SU-DHL-6 (cell line): ENCODE measurements around the gene STK11.

Experiments
- H2AFZ ChIP-seq: fragments of 200-600 bp; sonication (generic); 2 replicates; pipeline ENCODE4 v1.6.1; 2014; ENCODE audit warnings: low read depth, mild to moderate bottlenecking, moderate library complexity, mixed read lengths, antibody characterized with exemption, low read length; ENCODE audit not compliant: severe bottlenecking
- H3F3A ChIP-seq: fragments of 200-600 bp; shearing (Covaris generic); 2 replicates; pipeline ENCODE4 v1.6.0; 2016; ENCODE audit warnings: antibody characterized with exemption, mild to moderate bottlenecking; ENCODE audit not compliant: insufficient read depth
- H3K27ac ChIP-seq: fragments of 200-600 bp; sonication (generic); 2 replicates; pipeline ENCODE4 v1.5.1; 2016; ENCODE audit warnings: low read depth, mild to moderate bottlenecking, low read length, moderate library complexity, mixed read lengths
- H3K27me3 ChIP-seq: fragments of 200-600 bp; sonication (generic), shearing (Covaris generic); 2 replicates; pipeline ENCODE4 v1.6.0; 2014; ENCODE audit warnings: mild to moderate bottlenecking, low read length
- H3K36me3 ChIP-seq: fragments of 200-600 bp; sonication (generic); 2 replicates; pipeline ENCODE4 v1.6.1; 2014; ENCODE audit warnings: mild to moderate bottlenecking, low read length, mixed read lengths
- H3K4me2 ChIP-seq: fragments of 300-600, 200-600 bp; shearing (Covaris generic), sonication (generic); 2 replicates; pipeline ENCODE4 v1.6.0; 2014; ENCODE audit warnings: low read length, low read depth, mild to moderate bottlenecking; ENCODE audit not compliant: poor library complexity, severe bottlenecking
- H3K4me3 ChIP-seq: fragments of 200-600 bp; sonication (generic); 2 replicates; pipeline ENCODE4 v1.5.1; 2014; ENCODE audit warnings: antibody characterized with exemption, low read length, mild to moderate bottlenecking, mixed read lengths; ENCODE audit not compliant: insufficient read depth, poor library complexity, severe bottlenecking
- H3K79me2 ChIP-seq: fragments of 200-600 bp; sonication (generic); 2 replicates; pipeline ENCODE4 v1.6.1; 2014; ENCODE audit warnings: mild to moderate bottlenecking, low read length, moderate library complexity; ENCODE audit not compliant: insufficient read depth
- H3K9ac ChIP-seq: fragments of 200-600 bp; sonication (generic); 2 replicates; pipeline ENCODE4 v1.7.0; 2014; ENCODE audit warnings: mild to moderate bottlenecking, low read length
- H3K9me2 ChIP-seq: fragments of 200-600 bp; sonication (generic); replicated peaks from 2 replicates; pipeline ENCODE4 v1.6.1; 2014; ENCODE audit warnings: low read length; ENCODE audit not compliant: insufficient read depth
- H3K9me3 ChIP-seq: fragments of 200-600 bp; sonication (generic); 2 replicates; pipeline ENCODE4 v1.6.1; 2014; ENCODE audit warnings: low read length, mixed read lengths; ENCODE audit not compliant: insufficient read depth
- H4K20me1 ChIP-seq: fragments of 200-600 bp; sonication (generic); 2 replicates; pipeline ENCODE4 v1.6.1; 2014; ENCODE audit warnings: low read depth, mild to moderate bottlenecking, antibody characterized with exemption, low read length, moderate library complexity, mixed read lengths
- EZH2phosphoT487 ChIP-seq: fragments of 200-600 bp; sonication (generic), shearing (Covaris generic); conservative IDR thresholded peaks from 2 replicates; pipeline ENCODE4 v1.6.1; 2018; ENCODE audit warnings: mild to moderate bottlenecking, antibody characterized with exemption, low read length, moderate library complexity, mixed read lengths
- TF ChIP-seq, protein P1 (sequence below): fragments of 200-600 bp; sonication (generic); IDR thresholded peaks from one replicate; pipeline ENCODE4 v1.5.1; 2017; ENCODE audit warnings: antibody characterized with exemption, mild to moderate bottlenecking, low read length, moderate library complexity; ENCODE audit not compliant: insufficient read depth, poor library complexity, severe bottlenecking

The STK11 gene

DNA sequence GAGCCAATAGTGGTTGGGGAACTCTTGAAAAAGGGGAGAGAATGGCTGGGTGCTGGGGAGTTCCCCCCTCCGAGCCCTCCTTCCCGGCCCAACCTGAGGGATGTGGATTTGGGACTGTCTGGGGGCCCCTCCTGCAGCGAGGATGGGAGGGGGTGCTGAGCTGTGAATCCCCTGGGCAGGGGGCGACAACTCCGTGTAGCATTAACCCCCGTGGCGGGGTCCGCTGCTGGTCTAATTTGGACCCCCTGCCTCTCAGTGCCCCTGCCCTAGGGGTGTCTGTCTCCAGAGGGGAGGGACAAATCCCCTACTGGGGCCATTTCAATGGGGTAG is 52.5 kb downstream of the STK11 start:
- no peak overlapping the region for H2AFZ ChIP-seq
- H3K4me2 ChIP-seq = peak overlapping the region; percentile 70
- no peak overlapping the region for H3K4me3 ChIP-seq
- no peaks in the 10 kb centered on the region for H3K9me3 ChIP-seq
- H3F3A ChIP-seq = peaks cover 45% of the 10 kb centered on the region
- TF ChIP-seq EZH2phosphoT487 = no peak
- TF ChIP-seq, protein P1, sequence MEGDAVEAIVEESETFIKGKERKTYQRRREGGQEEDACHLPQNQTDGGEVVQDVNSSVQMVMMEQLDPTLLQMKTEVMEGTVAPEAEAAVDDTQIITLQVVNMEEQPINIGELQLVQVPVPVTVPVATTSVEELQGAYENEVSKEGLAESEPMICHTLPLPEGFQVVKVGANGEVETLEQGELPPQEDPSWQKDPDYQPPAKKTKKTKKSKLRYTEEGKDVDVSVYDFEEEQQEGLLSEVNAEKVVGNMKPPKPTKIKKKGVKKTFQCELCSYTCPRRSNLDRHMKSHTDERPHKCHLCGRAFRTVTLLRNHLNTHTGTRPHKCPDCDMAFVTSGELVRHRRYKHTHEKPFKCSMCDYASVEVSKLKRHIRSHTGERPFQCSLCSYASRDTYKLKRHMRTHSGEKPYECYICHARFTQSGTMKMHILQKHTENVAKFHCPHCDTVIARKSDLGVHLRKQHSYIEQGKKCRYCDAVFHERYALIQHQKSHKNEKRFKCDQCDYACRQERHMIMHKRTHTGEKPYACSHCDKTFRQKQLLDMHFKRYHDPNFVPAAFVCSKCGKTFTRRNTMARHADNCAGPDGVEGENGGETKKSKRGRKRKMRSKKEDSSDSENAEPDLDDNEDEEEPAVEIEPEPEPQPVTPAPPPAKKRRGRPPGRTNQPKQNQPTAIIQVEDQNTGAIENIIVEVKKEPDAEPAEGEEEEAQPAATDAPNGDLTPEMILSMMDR = no peak
- peak overlapping the region; percentile 91 for H3K27ac ChIP-seq
- H3K36me3 ChIP-seq = no peaks in the 10 kb centered on the region
- H3K79me2 ChIP-seq = peaks cover 7% of the 10 kb centered on the region; the same call in 1 of the 2 replicates
- no peaks in the 10 kb centered on the region for H4K20me1 ChIP-seq
- no peaks in the 10 kb centered on the region for H3K9me2 ChIP-seq
- no peaks in the 10 kb centered on the region for H3K27me3 ChIP-seq
- no peak overlapping the region for H3K9ac ChIP-seq

- H3K79me2 ChIP-seq = peaks cover under 1% of the 10 kb centered on the region; the same call in 1 of the 2 replicates
- peak overlapping the region; percentile 8 for H2AFZ ChIP-seq
- peak overlapping the region; percentile 70 for H3K4me2 ChIP-seq
- H4K20me1 ChIP-seq = no peaks in the 10 kb centered on the region
- H3F3A ChIP-seq = peaks cover 49% of the 10 kb centered on the region
- peak overlapping the region; percentile 91 for H3K27ac ChIP-seq
- H3K36me3 ChIP-seq = no peaks in the 10 kb centered on the region
- peak overlapping the region; percentile 56 for H3K9ac ChIP-seq
- H3K27me3 ChIP-seq = no peaks in the 10 kb centered on the region
- no peak for TF ChIP-seq EZH2phosphoT487
- TF ChIP-seq, protein P1 = no peak
- peak overlapping the region; percentile 32 for H3K4me3 ChIP-seq
- H3K9me2 ChIP-seq = no peaks in the 10 kb centered on the region
- no peaks in the 10 kb centered on the region for H3K9me3 ChIP-seq
Measured at GRCh38 chr19:1258707-1259205, 53.2 kb downstream of the STK11 start.

- peak overlapping the region; percentile 56 for H3K9ac ChIP-seq
- H3K27ac ChIP-seq = peak overlapping the region; percentile 91
- peak overlapping the region; percentile 32 for H3K4me3 ChIP-seq
- no peaks in the 10 kb centered on the region for H3K9me2 ChIP-seq
- H2AFZ ChIP-seq = peak overlapping the region; percentile 8
- no peak for TF ChIP-seq EZH2phosphoT487
- TF ChIP-seq, protein P1 = no peak
- no peaks in the 10 kb centered on the region for H3K9me3 ChIP-seq
- no peaks in the 10 kb centered on the region for H4K20me1 ChIP-seq
- H3K4me2 ChIP-seq = peak overlapping the region; percentile 70
- no peaks in the 10 kb centered on the region for H3K79me2 ChIP-seq
- no peaks in the 10 kb centered on the region for H3K36me3 ChIP-seq
- H3K27me3 ChIP-seq = no peaks in the 10 kb centered on the region
- peaks cover 55% of the 10 kb centered on the region for H3F3A ChIP-seq
Measured at GRCh38 chr19:1259206-1259875, 53.8 kb downstream of the STK11 start.
